ENCODE measurements around the gene GMPR2. TPM values are rescaled to one million over a fixed set of nuclear protein-coding genes. Genes with fewer than 3 reads are reported as not detected.

The GMPR2 gene
- total and polyA plus RNA-seq, 2 experiments from 2014 or later, result 55.0 to 70.9 TPM

DNA sequence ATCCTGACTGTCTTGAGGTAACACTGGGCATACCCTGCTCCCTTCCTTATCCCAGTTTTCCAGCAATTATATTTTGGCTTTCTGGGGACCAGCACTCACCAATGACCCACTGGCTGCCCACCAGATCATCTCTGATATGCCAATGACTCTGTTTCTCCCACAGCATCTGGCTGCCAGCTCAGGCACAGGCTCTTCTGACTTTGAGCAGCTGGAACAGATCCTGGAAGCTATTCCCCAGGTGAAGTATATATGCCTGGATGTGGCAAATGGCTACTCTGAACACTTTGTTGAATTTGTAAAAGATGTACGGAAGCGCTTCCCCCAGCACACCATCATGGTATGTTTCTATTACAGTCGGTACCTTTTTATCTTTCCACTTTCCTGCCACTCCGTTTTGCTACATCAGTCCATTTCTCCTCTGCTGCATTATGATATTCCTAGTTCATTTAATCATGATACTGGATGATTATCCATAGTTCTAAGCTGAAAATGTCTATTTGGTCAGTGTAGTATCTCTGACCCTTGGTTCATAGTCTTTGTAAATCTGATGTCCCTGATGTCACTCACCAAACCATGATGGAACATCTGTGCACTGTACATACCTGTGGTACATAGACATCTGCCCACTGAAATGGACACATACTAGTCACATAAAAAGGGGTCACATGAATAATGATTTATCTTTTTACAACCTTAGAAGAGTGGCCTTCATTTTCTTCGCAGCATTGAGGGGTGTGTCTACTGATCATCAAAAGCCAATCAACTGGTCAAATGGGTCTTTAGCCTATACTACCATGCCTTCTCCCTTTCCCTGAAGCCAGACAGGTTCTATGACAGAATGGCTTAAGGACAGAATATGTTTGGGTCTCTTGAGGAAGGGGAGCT is 3.3 kb downstream of the GMPR2 start:
- H3K9me3 ChIP-seq (ENCODE audit: low read depth), result no peaks in the 10 kb centered on the region
- TF ChIP-seq EZH2 (IDR thresholded peaks at IDR 0.05; ENCODE audit: insufficient read depth, poor library complexity, severe bottlenecking) (no peak), EZH2phosphoT487 (IDR thresholded peaks at IDR 0.05; ENCODE audit: insufficient read depth, low read depth) (no peak)
- peaks cover 35% of the 10 kb centered on the region for H3K36me3 ChIP-seq (ENCODE audit: low read depth)
- H3K4me1 ChIP-seq (ENCODE audit: insufficient read depth), result peaks cover 34% of the 10 kb centered on the region
- H3K9ac ChIP-seq, result no peak overlapping the region
- no peak overlapping the region for H2AFZ ChIP-seq
- H3K27ac ChIP-seq, result no peak overlapping the region
- H3K4me3 ChIP-seq, result no peak overlapping the region
- no peak overlapping the region for H3K4me2 ChIP-seq (ENCODE audit: unreplicated experiment)
- 97 to 99% methylated on average over 5 of the region's 5 CpGs for WGBS, 2 experiments (ENCODE audit: low coverage in 1 of 2, low lambda C conversion rate in 2 of 2, missing lambda C conversion rate in 2 of 2)
- no peak for DNase-seq
- in situ Hi-C loops (cut with MboI), result no loop called here
- no peaks in the 10 kb centered on the region for H4K20me1 ChIP-seq (ENCODE audit: insufficient read depth)
- H3K9me2 ChIP-seq (ENCODE audit: insufficient read depth), result no peaks in the 10 kb centered on the region
- H3F3A ChIP-seq (ENCODE audit: insufficient read depth), result peaks cover 28% of the 10 kb centered on the region
- peaks cover 75% of the 10 kb centered on the region for H3K79me2 ChIP-seq (ENCODE audit: insufficient read depth)
- H3K27me3 ChIP-seq (replicated peaks; ENCODE audit: insufficient read depth), result no peaks in the 10 kb centered on the region

DNA sequence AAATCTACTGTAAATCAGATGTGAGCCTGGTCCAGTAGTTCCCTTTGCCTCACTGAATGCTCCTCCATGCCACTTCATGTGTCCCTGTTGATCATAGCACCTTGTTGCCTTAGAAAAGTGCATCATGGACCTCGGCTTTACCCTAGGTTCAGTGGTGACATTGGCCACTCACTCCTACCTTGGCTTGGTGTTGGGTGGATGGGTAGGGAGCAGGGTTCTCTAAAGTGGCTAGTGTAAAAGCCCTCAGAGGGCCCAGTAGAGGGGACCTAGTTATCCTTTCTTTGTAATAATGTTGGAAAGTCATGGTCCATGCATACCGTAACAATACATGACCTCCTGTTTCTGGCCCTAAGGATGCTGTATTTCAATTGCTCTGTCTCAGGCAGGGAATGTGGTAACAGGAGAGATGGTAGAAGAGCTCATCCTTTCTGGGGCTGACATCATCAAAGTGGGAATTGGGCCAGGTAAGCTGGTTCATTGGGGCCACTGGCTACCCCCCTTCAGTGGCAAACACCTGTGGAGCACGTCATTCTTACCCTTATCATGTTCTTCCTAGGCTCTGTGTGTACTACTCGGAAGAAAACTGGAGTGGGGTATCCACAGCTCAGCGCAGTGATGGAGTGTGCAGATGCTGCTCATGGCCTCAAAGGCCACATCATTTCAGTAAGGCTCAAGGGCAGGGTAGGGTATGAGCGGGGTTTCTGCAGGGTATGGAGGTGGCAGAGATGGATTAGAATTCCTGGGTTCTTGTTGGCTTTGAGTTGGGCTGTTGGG is 4.1 kb downstream of the GMPR2 start:
- Histone ChIP-seq H3F3A (ENCODE audit: insufficient read depth) (peaks cover 34% of the 10 kb centered on the region), H3K79me2 (ENCODE audit: insufficient read depth) (peaks cover 75% of the 10 kb centered on the region), H3K4me3 (no peak overlapping the region), H3K9ac (no peak overlapping the region), H2AFZ (no peak overlapping the region), H4K20me1 (ENCODE audit: insufficient read depth) (no peaks in the 10 kb centered on the region), H3K9me3 (ENCODE audit: low read depth) (no peaks in the 10 kb centered on the region), H3K4me2 (ENCODE audit: unreplicated experiment) (no peak overlapping the region), H3K4me1 (ENCODE audit: insufficient read depth) (peaks cover 40% of the 10 kb centered on the region), H3K9me2 (ENCODE audit: insufficient read depth) (no peaks in the 10 kb centered on the region), H3K36me3 (ENCODE audit: low read depth) (peaks cover 37% of the 10 kb centered on the region), H3K27ac (0 out of 2 replicates have a peak overlapping the region, but pooled peaks have one; percentile 2), H3K27me3 (replicated peaks; ENCODE audit: insufficient read depth) (no peaks in the 10 kb centered on the region)
- WGBS, 2 experiments (ENCODE audit: low coverage in 1 of 2, low lambda C conversion rate in 2 of 2, missing lambda C conversion rate in 2 of 2), result 91 to 94% methylated on average over 6 of the region's 6 CpGs
- TF ChIP-seq EZH2phosphoT487 (IDR thresholded peaks at IDR 0.05; ENCODE audit: insufficient read depth, low read depth) (no peak), EZH2 (IDR thresholded peaks at IDR 0.05; ENCODE audit: insufficient read depth, poor library complexity, severe bottlenecking) (no peak)
- in situ Hi-C loops (cut with MboI), result no loop called here
- no peak for DNase-seq

DNA sequence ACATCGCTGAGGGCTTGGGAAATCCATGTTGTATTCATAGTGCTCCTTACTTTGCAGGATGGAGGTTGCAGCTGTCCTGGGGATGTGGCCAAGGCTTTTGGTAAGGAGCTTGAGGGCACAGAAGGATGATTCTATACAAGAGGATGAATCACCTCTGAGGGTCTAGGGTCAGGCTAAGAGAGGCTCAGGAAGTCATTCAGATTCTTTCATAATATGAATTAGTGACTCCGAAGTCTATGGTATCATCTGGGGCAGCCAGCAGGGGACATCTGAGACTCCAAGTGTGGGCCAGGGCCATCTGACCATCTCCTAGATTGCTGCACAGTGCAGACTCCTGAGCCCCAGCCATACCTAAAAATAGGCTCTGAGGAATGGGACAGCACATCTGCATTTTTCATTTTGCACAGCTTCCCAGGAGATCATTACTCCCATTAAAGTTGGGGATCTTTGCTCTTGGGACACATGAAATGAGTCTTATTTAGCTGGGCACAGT is 4.8 kb downstream of the GMPR2 start:
- no peak overlapping the region for H3K9ac ChIP-seq
- in situ Hi-C loops (cut with MboI), result no loop called here
- H3K4me3 ChIP-seq, result no peak overlapping the region
- no peaks in the 10 kb centered on the region for H3K27me3 ChIP-seq (replicated peaks; ENCODE audit: insufficient read depth)
- 0 out of 2 replicates have a peak overlapping the region, but pooled peaks have one; percentile 2 for H3K27ac ChIP-seq
- no peaks in the 10 kb centered on the region for H3K9me3 ChIP-seq (ENCODE audit: low read depth)
- peaks cover 34% of the 10 kb centered on the region for H3F3A ChIP-seq (ENCODE audit: insufficient read depth)
- H3K4me2 ChIP-seq (ENCODE audit: unreplicated experiment), result no peak overlapping the region
- TF ChIP-seq EZH2 (IDR thresholded peaks at IDR 0.05; ENCODE audit: insufficient read depth, poor library complexity, severe bottlenecking) (no peak), EZH2phosphoT487 (IDR thresholded peaks at IDR 0.05; ENCODE audit: insufficient read depth, low read depth) (no peak)
- H3K36me3 ChIP-seq (ENCODE audit: low read depth), result peaks cover 37% of the 10 kb centered on the region
- H3K79me2 ChIP-seq (ENCODE audit: insufficient read depth), result peaks cover 74% of the 10 kb centered on the region
- no peaks in the 10 kb centered on the region for H3K9me2 ChIP-seq (ENCODE audit: insufficient read depth)
- 78 to 91% methylated on average over 2 of the region's 2 CpGs for WGBS, 2 experiments (ENCODE audit: low coverage in 1 of 2, low lambda C conversion rate in 2 of 2, missing lambda C conversion rate in 2 of 2)
- H4K20me1 ChIP-seq (ENCODE audit: insufficient read depth), result no peaks in the 10 kb centered on the region
- no peak for DNase-seq
- peaks cover 40% of the 10 kb centered on the region for H3K4me1 ChIP-seq (ENCODE audit: insufficient read depth)
- no peak overlapping the region for H2AFZ ChIP-seq

DNA sequence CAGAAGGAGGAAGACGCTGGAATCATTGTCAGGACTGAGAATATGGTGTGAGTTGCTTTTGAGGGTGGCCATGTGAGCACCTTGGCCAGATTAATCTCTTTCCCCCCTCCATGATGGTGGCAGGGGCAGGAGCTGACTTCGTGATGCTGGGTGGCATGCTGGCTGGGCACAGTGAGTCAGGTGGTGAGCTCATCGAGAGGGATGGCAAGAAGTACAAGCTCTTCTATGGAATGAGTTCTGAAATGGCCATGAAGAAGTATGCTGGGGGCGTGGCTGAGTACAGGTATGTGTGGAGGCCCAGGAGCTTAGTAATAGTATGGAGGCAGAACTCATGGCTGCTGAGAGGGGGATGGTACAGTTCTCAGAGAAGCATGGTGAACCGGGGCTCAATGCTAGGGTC is 5.4 kb downstream of the GMPR2 start:
- no peak overlapping the region for H3K9ac ChIP-seq
- H3K4me3 ChIP-seq, result no peak overlapping the region
- H3K79me2 ChIP-seq (ENCODE audit: insufficient read depth), result peaks cover 73% of the 10 kb centered on the region
- H4K20me1 ChIP-seq (ENCODE audit: insufficient read depth), result no peaks in the 10 kb centered on the region
- H2AFZ ChIP-seq, result no peak overlapping the region
- no peak for DNase-seq
- H3K9me2 ChIP-seq (ENCODE audit: insufficient read depth), result no peaks in the 10 kb centered on the region
- WGBS, 2 experiments (ENCODE audit: low coverage in 1 of 2, low lambda C conversion rate in 2 of 2, missing lambda C conversion rate in 2 of 2), result 70 to 79% methylated on average over 5 of the region's 5 CpGs
- H3K4me2 ChIP-seq (ENCODE audit: unreplicated experiment), result no peak overlapping the region
- no peaks in the 10 kb centered on the region for H3K27me3 ChIP-seq (replicated peaks; ENCODE audit: insufficient read depth)
- no peak for TF ChIP-seq EZH2 (IDR thresholded peaks at IDR 0.05; ENCODE audit: insufficient read depth, poor library complexity, severe bottlenecking)
- no peak for TF ChIP-seq EZH2phosphoT487 (IDR thresholded peaks at IDR 0.05; ENCODE audit: insufficient read depth, low read depth)
- H3K4me1 ChIP-seq (ENCODE audit: insufficient read depth), result peaks cover 40% of the 10 kb centered on the region
- peaks cover 37% of the 10 kb centered on the region for H3K36me3 ChIP-seq (ENCODE audit: low read depth)
- no peak overlapping the region for H3K27ac ChIP-seq
- peaks cover 35% of the 10 kb centered on the region for H3F3A ChIP-seq (ENCODE audit: insufficient read depth)
- H3K9me3 ChIP-seq (ENCODE audit: low read depth), result no peaks in the 10 kb centered on the region
- in situ Hi-C loops (cut with MboI), result no loop called here
